Measurements from ENCODE around the gene CRIM1. TPM values are rescaled to one million over a fixed set of nuclear protein-coding genes. Genes with fewer than 3 reads are reported as not detected.
A peak's percentile ranks its signal among the peaks of the same experiment; 100 is the strongest.

The CRIM1 gene
- polyA plus RNA-seq, 1 donor = 35.6 TPM

GRCh38 chr2:36407413-36407812 is 51.8 kb downstream of the CRIM1 start:
- Histone ChIP-seq H3K4me1 (ENCODE audit: control insufficient read depth, insufficient read depth, low read length) (no peaks in the 10 kb centered on the region), H3K27ac (ENCODE audit: low read length) (no peak overlapping the region), H3K4me3 (ENCODE audit: low read length) (no peak overlapping the region), H3K9me3 (ENCODE audit: control insufficient read depth, low read depth, low read length) (no peaks in the 10 kb centered on the region), H3K27me3 (ENCODE audit: control insufficient read depth, insufficient read depth, low read length) (no peaks in the 10 kb centered on the region), H3K36me3 (ENCODE audit: control insufficient read depth, insufficient read depth, low read length) (no peaks in the 10 kb centered on the region)
- DNase-seq = no peak
- WGBS (ENCODE audit: insufficient coverage, low lambda C conversion rate) = 75% methylated on average over 2 of the region's 4 CpGs

- Histone ChIP-seq H3K4me3 (ENCODE audit: low read length) (no peak overlapping the region), H3K27ac (ENCODE audit: low read length) (no peak overlapping the region), H3K27me3 (ENCODE audit: control insufficient read depth, insufficient read depth, low read length) (no peaks in the 10 kb centered on the region), H3K36me3 (ENCODE audit: control insufficient read depth, insufficient read depth, low read length) (no peaks in the 10 kb centered on the region), H3K4me1 (ENCODE audit: control insufficient read depth, insufficient read depth, low read length) (no peaks in the 10 kb centered on the region), H3K9me3 (ENCODE audit: control insufficient read depth, low read depth, low read length) (no peaks in the 10 kb centered on the region)
- 100% methylated on average over 1 of the region's 10 CpGs for WGBS (ENCODE audit: insufficient coverage, low lambda C conversion rate)
- no peak for DNase-seq
Measured at GRCh38 chr2:36408198-36408703, 52.7 kb downstream of the CRIM1 start.

- DNase-seq = no peak
- Histone ChIP-seq H3K27me3 (ENCODE audit: control insufficient read depth, insufficient read depth, low read length) (no peaks in the 10 kb centered on the region), H3K27ac (ENCODE audit: low read length) (no peak overlapping the region), H3K4me1 (ENCODE audit: control insufficient read depth, insufficient read depth, low read length) (no peaks in the 10 kb centered on the region), H3K9me3 (ENCODE audit: control insufficient read depth, low read depth, low read length) (no peaks in the 10 kb centered on the region), H3K4me3 (ENCODE audit: low read length) (no peak overlapping the region), H3K36me3 (ENCODE audit: control insufficient read depth, insufficient read depth, low read length) (no peaks in the 10 kb centered on the region)
- no CpG with 5 or more reads among the region's 2 CpGs for WGBS (ENCODE audit: insufficient coverage, low lambda C conversion rate)
Measured at GRCh38 chr2:36409335-36409734, 53.8 kb downstream of the CRIM1 start.

- Histone ChIP-seq H3K4me1 (ENCODE audit: control insufficient read depth, insufficient read depth, low read length) (no peaks in the 10 kb centered on the region), H3K27ac (ENCODE audit: low read length) (no peak overlapping the region), H3K27me3 (ENCODE audit: control insufficient read depth, insufficient read depth, low read length) (no peaks in the 10 kb centered on the region), H3K4me3 (ENCODE audit: low read length) (no peak overlapping the region), H3K36me3 (ENCODE audit: control insufficient read depth, insufficient read depth, low read length) (no peaks in the 10 kb centered on the region), H3K9me3 (ENCODE audit: control insufficient read depth, low read depth, low read length) (no peaks in the 10 kb centered on the region)
- WGBS (ENCODE audit: insufficient coverage, low lambda C conversion rate) = 75% methylated on average over 4 of the region's 4 CpGs
- DNase-seq = no peak
Measured at GRCh38 chr2:36409935-36410334, 54.4 kb downstream of the CRIM1 start.

- no peaks in the 10 kb centered on the region for H3K9me3 ChIP-seq (ENCODE audit: control insufficient read depth, low read depth, low read length)
- WGBS (ENCODE audit: insufficient coverage, low lambda C conversion rate) = 90% methylated on average over 2 of the region's 4 CpGs
- no peak for DNase-seq
- no peaks in the 10 kb centered on the region for H3K36me3 ChIP-seq (ENCODE audit: control insufficient read depth, insufficient read depth, low read length)
- H3K4me3 ChIP-seq (ENCODE audit: low read length) = no peak overlapping the region
- no peaks in the 10 kb centered on the region for H3K4me1 ChIP-seq (ENCODE audit: control insufficient read depth, insufficient read depth, low read length)
- H3K27ac ChIP-seq (ENCODE audit: low read length) = no peak overlapping the region
- H3K27me3 ChIP-seq (ENCODE audit: control insufficient read depth, insufficient read depth, low read length) = no peaks in the 10 kb centered on the region
Measured at GRCh38 chr2:36410681-36411080, 55.1 kb downstream of the CRIM1 start.

- Histone ChIP-seq H3K4me3 (ENCODE audit: low read length) (no peak overlapping the region), H3K4me1 (ENCODE audit: control insufficient read depth, insufficient read depth, low read length) (peaks cover 5% of the 10 kb centered on the region), H3K9me3 (ENCODE audit: control insufficient read depth, low read depth, low read length) (no peaks in the 10 kb centered on the region), H3K27me3 (ENCODE audit: control insufficient read depth, insufficient read depth, low read length) (no peaks in the 10 kb centered on the region), H3K36me3 (ENCODE audit: control insufficient read depth, insufficient read depth, low read length) (no peaks in the 10 kb centered on the region), H3K27ac (ENCODE audit: low read length) (no peak overlapping the region)
- no peak for DNase-seq
- WGBS (ENCODE audit: insufficient coverage, low lambda C conversion rate) = no CpG with 5 or more reads among the region's 11 CpGs
Measured at GRCh38 chr2:36411962-36412444, 56.4 kb downstream of the CRIM1 start.

- H3K4me1 ChIP-seq (ENCODE audit: control insufficient read depth, insufficient read depth, low read length) = peaks cover 5% of the 10 kb centered on the region
- H3K36me3 ChIP-seq (ENCODE audit: control insufficient read depth, insufficient read depth, low read length) = no peaks in the 10 kb centered on the region
- no peak for DNase-seq
- H3K4me3 ChIP-seq (ENCODE audit: low read length) = no peak overlapping the region
- no peaks in the 10 kb centered on the region for H3K27me3 ChIP-seq (ENCODE audit: control insufficient read depth, insufficient read depth, low read length)
- no peaks in the 10 kb centered on the region for H3K9me3 ChIP-seq (ENCODE audit: control insufficient read depth, low read depth, low read length)
- H3K27ac ChIP-seq (ENCODE audit: low read length) = no peak overlapping the region
- WGBS (ENCODE audit: insufficient coverage, low lambda C conversion rate) = no CpG with 5 or more reads among the region's 4 CpGs
Measured at GRCh38 chr2:36413218-36413617, 57.6 kb downstream of the CRIM1 start.

- Histone ChIP-seq H3K9me3 (ENCODE audit: control insufficient read depth, low read depth, low read length) (no peaks in the 10 kb centered on the region), H3K27me3 (ENCODE audit: control insufficient read depth, insufficient read depth, low read length) (no peaks in the 10 kb centered on the region), H3K4me1 (ENCODE audit: control insufficient read depth, insufficient read depth, low read length) (peaks cover 5% of the 10 kb centered on the region), H3K4me3 (ENCODE audit: low read length) (no peak overlapping the region), H3K27ac (ENCODE audit: low read length) (no peak overlapping the region), H3K36me3 (ENCODE audit: control insufficient read depth, insufficient read depth, low read length) (no peaks in the 10 kb centered on the region)
- DNase-seq = no peak
- 100% methylated on average over 1 of the region's 4 CpGs for WGBS (ENCODE audit: insufficient coverage, low lambda C conversion rate)
Measured at GRCh38 chr2:36414307-36414706, 58.7 kb downstream of the CRIM1 start.

- H3K4me1 ChIP-seq (ENCODE audit: control insufficient read depth, insufficient read depth, low read length) = peaks cover 5% of the 10 kb centered on the region
- DNase-seq = no peak
- H3K27ac ChIP-seq (ENCODE audit: low read length) = no peak overlapping the region
- H3K4me3 ChIP-seq (ENCODE audit: low read length) = no peak overlapping the region
- H3K36me3 ChIP-seq (ENCODE audit: control insufficient read depth, insufficient read depth, low read length) = no peaks in the 10 kb centered on the region
- no peaks in the 10 kb centered on the region for H3K9me3 ChIP-seq (ENCODE audit: control insufficient read depth, low read depth, low read length)
- H3K27me3 ChIP-seq (ENCODE audit: control insufficient read depth, insufficient read depth, low read length) = no peaks in the 10 kb centered on the region
- WGBS (ENCODE audit: insufficient coverage, low lambda C conversion rate) = 90% methylated on average over 2 of the region's 6 CpGs
Measured at GRCh38 chr2:36415381-36416022, 59.9 kb downstream of the CRIM1 start.

- Histone ChIP-seq H3K27me3 (ENCODE audit: control insufficient read depth, insufficient read depth, low read length) (no peaks in the 10 kb centered on the region), H3K4me1 (ENCODE audit: control insufficient read depth, insufficient read depth, low read length) (peaks cover 5% of the 10 kb centered on the region), H3K9me3 (ENCODE audit: control insufficient read depth, low read depth, low read length) (no peaks in the 10 kb centered on the region), H3K27ac (ENCODE audit: low read length) (no peak overlapping the region), H3K4me3 (ENCODE audit: low read length) (no peak overlapping the region), H3K36me3 (ENCODE audit: control insufficient read depth, insufficient read depth, low read length) (no peaks in the 10 kb centered on the region)
- peak in 1 of 2 donors; percentile 52 for DNase-seq
- WGBS (ENCODE audit: insufficient coverage, low lambda C conversion rate) = 100% methylated on average over 1 of the region's 8 CpGs
Measured at GRCh38 chr2:36416370-36417165, 61.0 kb downstream of the CRIM1 start.

Measured in large intestine (tissue), 3 donors.